Common myeloid progenitor, CD34-positive (primary cell): ENCODE results near the gene NMBR.
A peak's percentile ranks its signal among the peaks of the same experiment; 100 is the strongest.
"Not testable (repeated sequence)": the region's sequence is repeated elsewhere in the genome, so short reads cannot be mapped to it uniquely, and the experiment has no call there.

Experiments
- CTCF ChIA-PET: fragments of 350-600 bp; sonication (Branson Sonifier 250); formaldehyde crosslinking; loops from one replicate; lab custom pipeline; 2021; ENCODE audit warnings: antibody characterized with exemption; lab: Charles Lee
- POLR2A ChIA-PET: fragments of 350-600 bp; sonication (Branson Sonifier 250); formaldehyde crosslinking; loops from one replicate; lab custom pipeline; 2021; ENCODE audit warnings: antibody characterized with exemption; lab: Charles Lee
- DNase-seq, 3 donors: peaks; one replicate each; pipeline versions ENCODE4 v3.0.0 to v3.0.0-alpha.2; 2013
- H3K27ac ChIP-seq, 2 experiments: 1 replicate in 1 of 2; 2 replicates in 1 of 2; pipeline ENCODE4 v1.7.0; 2013; ENCODE audit warnings: inconsistent platforms in 2 of 2, low read length in 2 of 2, mild to moderate bottlenecking in 2 of 2, low read depth in 1 of 2, moderate library complexity in 1 of 2; ENCODE audit not compliant: severe bottlenecking in 2 of 2, insufficient read depth in 1 of 2, poor library complexity in 1 of 2
- H3K27me3 ChIP-seq, 5 experiments: replicated peaks in 2 of 5; 1 replicate in 3 of 5; 2 replicates in 2 of 5; pipeline versions ENCODE4 v1.6.1 to v1.7.0; 2013; ENCODE audit warnings: low read length in 4 of 5, mild to moderate bottlenecking in 2 of 5, moderate library complexity in 2 of 5, inconsistent platforms in 1 of 5; ENCODE audit not compliant: insufficient read depth in 5 of 5, control insufficient read depth in 4 of 5
- H3K36me3 ChIP-seq, 4 experiments: 1 replicate in 2 of 4; 2 replicates in 2 of 4; pipeline versions ENCODE4 v1.6.1 to v1.7.0; 2013; ENCODE audit warnings: low read length in 3 of 4, control low read depth in 1 of 4, mild to moderate bottlenecking in 1 of 4; ENCODE audit not compliant: control insufficient read depth in 4 of 4, insufficient read depth in 4 of 4
- H3K4me1 ChIP-seq, 4 experiments: 1 replicate in 3 of 4; 2 replicates in 1 of 4; pipeline versions ENCODE4 v1.6.1 to v1.7.1; 2013; ENCODE audit warnings: low read length in 3 of 4, mild to moderate bottlenecking in 3 of 4, control low read depth in 1 of 4, inconsistent platforms in 1 of 4, moderate library complexity in 1 of 4; ENCODE audit not compliant: control insufficient read depth in 4 of 4, insufficient read depth in 4 of 4; ENCODE audit errors: control extremely low read depth in 1 of 4
- H3K4me3 ChIP-seq, 7 experiments: 1 replicate in 4 of 7; 2 replicates in 3 of 7; pipeline versions ENCODE4 v1.5.1 to v1.7.0; 2013; ENCODE audit warnings: mild to moderate bottlenecking in 7 of 7, low read length in 6 of 7, moderate library complexity in 6 of 7, inconsistent platforms in 2 of 7, low read depth in 2 of 7, control low read depth in 1 of 7; ENCODE audit not compliant: insufficient read depth in 4 of 7, control insufficient read depth in 1 of 7; ENCODE audit errors: extremely low read depth in 1 of 7
- H3K9me3 ChIP-seq, 5 experiments: 1 replicate in 4 of 5; 2 replicates in 1 of 5; pipeline versions ENCODE4 v1.6.1 to v1.7.1; 2013; ENCODE audit warnings: low read length in 4 of 5, mild to moderate bottlenecking in 2 of 5, inconsistent platforms in 1 of 5, low read depth in 1 of 5, moderate library complexity in 1 of 5; ENCODE audit not compliant: control insufficient read depth in 4 of 5, insufficient read depth in 2 of 5; ENCODE audit errors: control extremely low read depth in 1 of 5
- WGBS: methylation state at CpG from one replicate; pipeline ENCODE4 v1.1.5; 2013; ENCODE audit not compliant: insufficient coverage; 5-methylcytosine and 5-hydroxymethylcytosine counted together

Gene NMBR

DNA sequence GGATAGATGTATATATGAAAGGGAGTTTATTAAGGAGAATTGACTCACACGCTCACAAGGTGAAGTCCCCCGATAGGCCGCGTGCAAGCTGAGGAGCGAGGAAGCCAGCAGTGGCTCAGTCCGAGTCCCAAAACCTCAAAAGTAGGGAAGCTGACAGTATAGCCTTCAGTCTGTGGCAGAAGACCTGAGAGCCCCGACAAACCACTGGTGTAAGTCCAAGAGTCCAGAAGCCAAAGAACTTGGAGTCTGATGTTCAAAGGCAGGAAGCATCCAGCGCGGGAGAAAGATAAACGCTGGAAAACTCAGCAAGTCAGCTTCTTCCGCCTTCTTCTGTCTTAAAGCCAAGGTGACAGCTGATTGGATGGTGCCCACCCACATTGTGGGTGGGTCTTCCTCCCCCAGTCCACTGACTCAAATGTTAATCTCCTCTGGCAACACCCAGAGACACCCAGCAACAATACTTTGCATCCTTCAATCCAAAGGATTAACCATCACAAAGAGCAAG is 116.8 kb downstream of the NMBR start:
- Histone ChIP-seq H3K4me3 (peak overlapping the region in 4 of 7 experiments; percentile 6 to 51 (median 23)), H3K36me3 (no peaks in the 10 kb centered on the region), H3K27ac (no peak overlapping the region), H3K27me3 (peaks cover 0 to 1% (median 0%) of the 10 kb centered on the region in 5 experiments), H3K4me1 (no peaks in the 10 kb centered on the region), H3K9me3 (peaks cover 0 to 3% (median 0%) of the 10 kb centered on the region in 5 experiments)
- ChIA-PET POLR2A (interaction anchor here (0.6 kb wide), 1 partner anchor 466 kb away, joined by 3 read pairs; no protein-coding TSS in a partner anchor), CTCF (no interaction called here)
- peak in 2 of 3 donors; percentile 16 to 37 for DNase-seq
- 81% methylated on average over 10 of the region's 11 CpGs for WGBS

- DNase-seq: no peak
- Histone ChIP-seq H3K27me3 (no peaks in the 10 kb centered on the region), H3K9me3 (peaks cover 0 to 3% (median 0%) of the 10 kb centered on the region in 5 experiments), H3K4me1 (no peaks in the 10 kb centered on the region), H3K27ac (no peak overlapping the region), H3K4me3 (no peak overlapping the region), H3K36me3 (no peaks in the 10 kb centered on the region)
- POLR2A ChIA-PET: no interaction called here
- WGBS: 100% methylated on average over 1 of the region's 3 CpGs
- CTCF ChIA-PET: no interaction called here
Measured at GRCh38 chr6:142028527-142028926, 118.4 kb downstream of the NMBR start.

GRCh38 chr6:142027804-142028203 is 119.1 kb downstream of the NMBR start:
- not testable (repeated sequence) for DNase-seq, H3K4me1 ChIP-seq
- no CpG with 5 or more reads among the region's 3 CpGs for WGBS

DNA sequence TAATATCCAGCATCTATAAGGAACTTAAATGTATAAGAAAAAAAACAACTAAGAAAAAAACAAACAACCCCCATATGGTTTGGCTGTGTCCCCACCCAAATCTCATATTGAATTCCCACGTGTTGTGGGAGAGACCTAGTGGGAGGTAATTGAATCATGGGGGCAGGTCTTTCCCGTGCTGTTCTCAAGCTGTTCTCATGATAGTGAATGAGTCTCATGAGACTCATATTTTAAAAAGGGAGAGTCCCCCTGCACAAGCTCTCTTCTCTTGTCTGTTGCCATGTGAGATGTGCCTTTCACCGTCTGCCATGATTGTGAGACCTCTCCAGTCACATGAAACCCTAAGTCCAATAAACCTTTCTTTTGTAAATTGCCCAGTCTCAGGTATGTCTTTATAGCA is 119.8 kb downstream of the NMBR start:
- DNase-seq: no peak
- Histone ChIP-seq H3K4me1 (no peaks in the 10 kb centered on the region), H3K27ac (no peak overlapping the region), H3K27me3 (no peaks in the 10 kb centered on the region), H3K36me3 (no peaks in the 10 kb centered on the region), H3K4me3 (no peak overlapping the region), H3K9me3 (peaks cover 0 to 3% (median 0%) of the 10 kb centered on the region in 5 experiments)
- ChIA-PET POLR2A (no interaction called here), CTCF (no interaction called here)
- 100% methylated on average over 1 of the region's 3 CpGs for WGBS

More at GRCh38 chr6:142027804-142028203, 119.1 kb downstream of the NMBR start:
- H3K27me3 ChIP-seq, H3K9me3 ChIP-seq, CTCF ChIA-PET, H3K27ac ChIP-seq, H3K4me3 ChIP-seq, POLR2A ChIA-PET, H3K36me3 ChIP-seq: not testable (repeated sequence)

- Histone ChIP-seq H3K36me3 (no peaks in the 10 kb centered on the region), H3K4me1 (no peaks in the 10 kb centered on the region), H3K9me3 (peaks cover 0 to 3% (median 0%) of the 10 kb centered on the region in 5 experiments), H3K27ac (no peak overlapping the region), H3K27me3 (no peaks in the 10 kb centered on the region), H3K4me3 (no peak overlapping the region)
- no peak for DNase-seq
- ChIA-PET CTCF (no interaction called here), POLR2A (no interaction called here)
Measured at GRCh38 chr6:142026471-142026870, 120.5 kb downstream of the NMBR start.
